Spleen (tissue), 3 donors: ENCODE results near the gene ERC1.

Source experiments
- POLR2A ChIP-seq, 3 donors: fragments of 450-650 bp; IDR thresholded peaks; one replicate each; pipeline ENCODE4 v1.5.1; 2017; ENCODE audit warnings: antibody characterized with exemption in 3 of 3, mild to moderate bottlenecking in 1 of 3
- POLR2AphosphoS5 ChIP-seq, 3 donors: sonication (generic); formaldehyde crosslinking; IDR thresholded peaks; one replicate each; pipeline ENCODE4 v1.5.1; 2017; ENCODE audit warnings: antibody characterized with exemption in 3 of 3

GRCh38 chr12:1305791-1306500 lies 314.9 kb downstream of the ERC1 start:
- TF ChIP-seq POLR2A (IDR thresholded peaks at IDR 0.05) (no peak), POLR2AphosphoS5 (IDR thresholded peaks at IDR 0.05) (no peak)
